ENCODE data around the gene CRYZL1.

- TF ChIP-seq EZH2 (IDR thresholded peaks at IDR 0.05; ENCODE audit: low read length, missing control alignments) (no peak), CTCF (conservative IDR thresholded peaks at IDR 0.05 in 1 of 2, IDR thresholded peaks at IDR 0.05 in 1 of 2; ENCODE audit: low read depth in 1 of 2, low read length in 2 of 2) (no peak)
These were observed 6.0 kb upstream of the CRYZL1 start for GRCh38 chr21:33647587-33647986.
